RPMI8226 (cell line): ENCODE data around the gene NNMT.
A peak's percentile ranks its signal among the peaks of the same experiment; 100 is the strongest.

Experiments used
- DNase-seq: peaks from one replicate; pipeline ENCODE4 v3.0.0-alpha.2; 2015

NNMT gene

DNA sequence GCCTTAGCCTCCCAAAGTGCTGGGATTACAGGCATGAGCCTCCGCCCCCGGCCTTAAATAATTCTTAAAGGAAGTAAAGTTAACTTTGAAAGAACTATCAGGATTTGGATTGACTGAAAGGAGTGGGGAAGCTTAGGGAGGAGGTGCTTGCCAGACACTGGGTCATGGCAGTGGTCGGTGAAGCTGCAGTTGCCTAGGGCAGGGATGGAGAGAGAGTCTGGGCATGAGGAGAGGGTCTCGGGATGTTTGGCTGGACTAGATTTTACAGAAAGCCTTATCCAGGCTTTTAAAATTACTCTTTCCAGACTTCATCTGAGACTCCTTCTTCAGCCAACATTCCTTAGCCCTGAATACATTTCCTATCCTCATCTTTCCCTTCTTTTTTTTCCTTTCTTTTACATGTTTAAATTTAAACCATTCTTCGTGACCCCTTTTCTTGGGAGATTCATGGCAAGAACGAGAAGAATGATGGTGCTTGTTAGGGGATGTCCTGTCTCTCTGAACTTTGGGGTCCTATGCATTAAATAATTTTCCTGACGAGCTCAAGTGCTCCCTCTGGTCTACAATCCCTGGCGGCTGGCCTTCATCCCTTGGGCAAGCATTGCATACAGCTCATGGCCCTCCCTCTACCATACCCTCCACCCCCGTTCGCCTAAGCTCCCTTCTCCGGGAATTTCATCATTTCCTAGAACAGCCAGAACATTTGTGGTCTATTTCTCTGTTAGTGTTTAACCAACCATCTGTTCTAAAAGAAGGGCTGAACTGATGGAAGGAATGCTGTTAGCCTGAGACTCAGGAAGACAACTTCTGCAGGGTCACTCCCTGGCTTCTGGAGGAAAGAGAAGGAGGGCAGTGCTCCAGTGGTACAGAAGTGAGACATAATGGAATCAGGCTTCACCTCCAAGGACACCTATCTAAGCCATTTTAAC, at the start of gene NNMT:
Gene NNMT, plus strand, starts transcription at position 724 of the 929 bp plus-strand sequence. Its CDS starts 158 bp downstream, at position 882.
- no peak for DNase-seq

DNA sequence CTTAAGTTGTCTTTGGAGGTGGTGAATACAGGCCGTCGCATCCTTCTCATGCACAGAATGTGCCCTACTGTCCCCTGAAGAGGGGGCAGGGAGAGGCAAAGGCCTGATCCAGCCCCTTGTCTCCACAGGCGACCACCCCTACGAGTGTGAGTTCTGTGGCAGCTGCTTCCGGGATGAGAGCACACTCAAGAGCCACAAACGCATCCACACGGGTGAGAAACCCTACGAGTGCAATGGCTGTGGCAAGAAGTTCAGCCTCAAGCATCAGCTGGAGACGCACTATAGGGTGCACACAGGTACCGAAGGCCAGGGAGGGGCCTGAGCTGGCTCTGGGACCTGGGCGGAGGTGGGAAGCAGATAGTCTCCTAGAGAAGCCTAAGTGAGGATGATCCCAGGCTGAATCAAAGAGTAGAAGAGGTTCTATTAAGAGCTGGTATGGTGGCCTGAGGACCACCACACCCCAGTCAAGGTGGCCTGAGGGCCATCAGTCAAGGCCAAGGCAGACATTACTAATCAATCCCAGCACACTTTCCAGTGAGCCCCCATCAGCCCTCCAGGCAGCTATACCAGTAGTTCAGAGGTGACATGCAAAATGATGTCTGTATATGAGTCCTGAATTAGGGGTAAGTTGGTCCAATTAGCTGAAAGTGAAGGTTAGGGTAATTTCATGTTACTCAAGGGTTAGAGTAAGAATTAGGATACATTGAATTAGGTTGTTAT, 49.0 kb upstream of the NNMT start:
- no peak for DNase-seq

DNA sequence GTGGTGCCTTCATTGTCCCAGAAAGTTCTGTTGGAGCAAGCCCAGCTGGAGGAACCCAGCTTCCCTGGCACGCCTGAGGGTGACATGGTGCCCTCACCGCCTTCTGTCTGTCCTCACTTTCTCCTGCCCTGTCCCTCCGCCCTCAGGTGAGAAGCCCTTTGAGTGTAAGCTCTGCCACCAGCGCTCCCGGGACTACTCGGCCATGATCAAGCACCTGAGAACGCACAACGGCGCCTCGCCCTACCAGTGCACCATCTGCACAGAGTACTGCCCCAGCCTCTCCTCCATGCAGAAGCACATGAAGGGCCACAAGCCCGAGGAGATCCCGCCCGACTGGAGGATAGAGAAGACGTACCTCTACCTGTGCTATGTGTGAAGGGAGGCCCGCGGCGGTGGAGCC, 46.0 kb upstream of the NNMT start:
- no peak for DNase-seq

DNA sequence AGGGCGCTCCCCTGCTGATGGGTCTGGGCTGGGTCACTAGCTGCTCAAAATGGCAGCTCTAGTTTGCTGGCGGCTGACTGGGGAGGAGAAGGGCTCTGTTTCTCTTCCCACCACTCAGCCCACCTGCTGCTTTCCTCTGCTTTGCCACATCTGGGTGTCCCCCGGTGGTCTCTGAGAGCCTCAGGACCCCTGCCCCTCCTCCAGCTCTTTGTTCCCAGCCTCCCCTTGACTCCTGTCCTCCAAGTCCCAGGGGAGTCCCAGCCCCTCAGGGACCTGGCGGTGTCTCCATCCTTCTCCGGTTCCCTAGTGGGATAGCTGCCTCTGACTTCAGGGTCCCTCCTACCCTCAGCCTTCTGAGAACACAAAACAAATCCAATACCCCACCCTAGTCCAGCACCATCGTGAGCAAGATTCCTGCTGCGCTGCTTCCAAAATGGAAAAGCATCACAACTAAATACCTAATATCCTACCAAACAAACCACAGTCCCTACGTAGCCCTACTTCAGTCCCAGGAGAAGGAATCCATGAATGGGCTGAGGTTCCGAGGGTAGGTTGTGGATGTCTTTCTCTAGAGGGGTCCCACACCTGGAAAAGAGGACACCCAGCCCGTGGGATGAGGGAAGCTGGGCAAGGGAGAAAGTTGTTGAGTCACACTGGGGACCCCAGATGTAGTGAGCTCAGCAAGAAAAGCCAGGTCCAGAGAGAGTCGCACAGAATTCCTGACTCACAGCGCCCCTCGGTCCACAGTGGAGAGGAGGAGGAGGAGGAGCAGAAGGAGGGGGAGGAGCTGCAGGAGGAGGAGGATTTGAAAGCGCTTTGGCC, 45.0 kb upstream of the NNMT start:
- DNase-seq, result no peak

DNA sequence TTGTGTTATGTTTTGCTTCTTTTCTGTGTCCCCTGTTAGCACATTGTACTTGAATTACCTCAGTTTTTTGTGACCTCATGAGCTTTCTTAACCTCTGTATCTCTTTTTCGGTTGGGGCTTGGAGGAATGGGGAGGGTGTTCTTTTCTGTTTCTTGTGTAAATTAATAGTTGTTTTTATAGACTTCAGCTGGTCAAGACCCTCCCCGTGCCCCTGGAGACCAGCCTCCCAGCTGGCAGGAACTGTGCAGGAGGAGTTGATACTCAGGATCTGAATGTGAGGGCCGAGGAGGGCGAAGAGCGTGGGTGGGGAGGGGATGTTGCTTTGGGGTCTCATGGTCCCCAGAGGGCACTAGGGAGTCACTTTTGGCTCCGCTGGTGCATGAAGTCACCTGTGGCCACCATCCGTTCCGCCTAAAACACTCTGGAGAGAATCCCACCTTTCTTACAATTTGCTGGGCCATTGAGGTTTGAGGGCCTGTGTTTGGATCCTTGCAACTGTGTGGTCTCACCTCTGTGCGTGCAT, 44.3 kb upstream of the NNMT start:
- no peak for DNase-seq

DNA sequence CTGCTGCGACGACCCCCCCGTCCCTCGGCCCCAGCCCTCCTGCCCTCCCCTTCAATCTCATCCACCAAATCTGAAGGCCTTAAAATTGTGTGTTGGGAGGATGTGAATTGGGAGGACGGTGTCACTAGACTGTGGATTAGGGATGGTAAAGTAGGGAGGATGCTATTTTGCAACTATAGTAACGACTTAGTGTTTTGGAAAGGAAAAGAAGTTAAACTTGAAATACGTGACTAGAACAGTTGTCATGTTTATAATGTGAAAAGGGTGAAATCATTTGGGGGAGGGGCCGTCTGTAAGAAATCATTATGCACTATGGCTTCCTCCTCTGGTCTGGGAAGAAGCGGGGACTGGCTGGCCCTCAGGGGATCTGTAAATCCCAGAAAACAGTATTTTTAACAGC, 43.4 kb upstream of the NNMT start:
- no peak for DNase-seq

DNA sequence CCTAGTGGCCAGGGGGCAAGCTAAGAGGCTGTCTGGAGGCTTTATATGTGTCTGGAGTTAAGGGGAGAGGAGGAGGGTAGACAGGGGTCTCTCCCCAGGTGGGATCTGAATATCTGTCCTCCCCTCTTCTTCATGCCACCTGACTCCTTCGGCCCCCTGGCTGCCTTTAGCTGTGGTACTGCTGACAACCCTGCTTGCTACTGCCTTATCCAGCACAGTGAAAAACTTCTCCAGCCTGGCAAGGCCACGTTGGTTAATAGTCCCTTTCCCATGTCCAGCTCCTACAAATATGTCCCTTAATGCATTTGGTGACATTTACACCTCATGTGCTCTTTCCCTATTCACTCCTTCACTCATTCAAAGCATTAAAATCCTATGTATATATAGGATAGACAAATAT, 42.4 kb upstream of the NNMT start:
- no peak for DNase-seq

DNA sequence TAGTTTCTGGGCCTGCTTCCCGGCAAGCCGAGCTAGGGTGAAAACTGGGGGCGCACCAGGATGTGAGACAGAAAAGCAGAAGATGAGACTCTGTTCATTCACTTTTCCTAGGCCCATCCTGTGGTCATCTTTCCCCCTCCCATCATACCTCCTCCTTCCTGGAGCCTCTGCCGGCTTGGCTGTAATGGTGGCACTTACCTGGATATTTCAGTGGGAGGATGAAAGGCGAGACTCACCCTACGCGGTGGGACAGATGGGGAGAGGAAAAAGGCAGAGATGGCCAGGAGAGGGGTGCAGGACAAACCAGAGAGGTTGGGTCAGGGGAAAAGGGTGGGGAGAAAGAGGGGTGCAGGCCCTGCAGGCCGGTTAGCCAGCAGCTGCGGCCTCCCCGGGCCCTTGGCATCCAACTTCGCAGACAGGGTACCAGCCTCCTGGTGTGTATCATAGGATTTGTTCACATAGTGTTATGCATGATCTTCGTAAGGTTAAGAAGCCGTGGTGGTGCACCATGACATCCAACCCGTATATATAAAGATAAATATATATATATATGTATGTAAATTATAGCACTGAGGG, 41.5 kb upstream of the NNMT start:
- no peak for DNase-seq

DNA sequence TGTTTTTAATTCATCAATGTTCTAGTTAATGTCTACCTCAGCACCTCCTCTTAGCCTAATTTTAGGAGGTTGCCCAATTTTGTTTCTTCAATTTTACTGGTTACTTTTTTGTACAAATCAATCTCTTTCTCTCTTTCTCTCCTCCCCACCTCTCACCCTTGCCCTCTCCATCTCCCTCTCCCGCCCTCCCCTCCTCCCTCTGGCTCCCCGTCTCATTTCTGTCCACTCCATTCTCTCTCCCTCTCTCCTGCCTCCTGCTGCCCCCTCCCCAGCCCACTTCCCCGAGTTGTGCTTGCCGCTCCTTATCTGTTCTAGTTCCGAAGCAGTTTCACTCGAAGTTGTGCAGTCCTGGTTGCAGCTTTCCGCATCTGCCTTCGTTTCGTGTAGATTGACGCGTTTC, 40.9 kb upstream of the NNMT start:
- no peak for DNase-seq

DNA sequence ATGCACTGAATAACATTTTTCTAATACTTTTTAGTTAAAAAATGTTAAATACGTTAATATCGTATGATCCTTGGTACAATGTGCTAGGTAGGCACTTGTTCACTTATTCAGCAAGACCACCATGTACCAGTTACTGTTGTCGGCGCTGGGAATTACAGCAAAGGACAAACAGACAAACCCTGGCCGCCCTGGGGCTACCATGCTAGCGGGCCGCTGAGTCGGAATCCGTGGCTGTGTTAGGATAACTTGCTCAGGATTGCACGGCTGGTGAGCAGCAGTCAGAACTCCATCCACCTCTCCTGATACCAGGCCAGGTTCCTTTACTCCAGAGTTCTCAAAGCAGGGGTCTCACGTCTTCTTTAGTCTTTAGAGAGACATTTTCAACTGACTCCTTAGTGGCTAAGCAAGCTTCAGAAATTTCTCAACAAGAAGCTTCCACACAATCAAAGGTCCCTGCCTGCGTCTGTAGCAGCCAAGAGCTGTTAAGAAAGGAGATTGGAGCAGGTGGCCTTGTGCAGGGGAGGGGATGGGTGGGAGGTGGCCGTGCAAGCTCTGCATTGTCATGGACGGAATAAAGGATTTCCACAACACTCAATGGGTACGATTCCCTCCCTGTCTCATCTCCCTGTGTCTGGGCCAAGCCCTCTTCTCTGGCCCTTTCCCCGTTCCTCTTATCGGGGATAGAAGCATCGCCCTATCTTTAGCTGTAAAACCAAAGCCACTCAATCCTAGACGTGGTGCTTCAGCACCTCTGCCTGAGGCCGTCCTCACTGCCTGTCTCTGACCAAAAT, 39.8 kb upstream of the NNMT start:
- DNase-seq, result no peak

DNA sequence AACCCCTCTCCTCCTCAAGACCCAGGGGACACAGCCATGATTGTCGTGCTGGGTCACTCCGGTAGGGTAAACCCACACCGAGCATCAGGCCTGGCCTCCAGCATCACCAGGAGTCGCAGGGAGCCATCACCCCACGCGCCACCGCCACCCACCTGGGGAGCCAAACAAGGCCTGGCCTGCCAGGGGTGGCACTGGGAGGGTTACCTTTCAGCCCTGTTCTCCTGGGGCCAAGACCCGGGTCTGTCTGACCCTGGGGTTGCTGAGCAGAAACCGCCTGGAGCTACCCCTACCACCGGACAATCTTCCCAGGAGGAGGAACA, 39.3 kb upstream of the NNMT start:
- no peak for DNase-seq

DNA sequence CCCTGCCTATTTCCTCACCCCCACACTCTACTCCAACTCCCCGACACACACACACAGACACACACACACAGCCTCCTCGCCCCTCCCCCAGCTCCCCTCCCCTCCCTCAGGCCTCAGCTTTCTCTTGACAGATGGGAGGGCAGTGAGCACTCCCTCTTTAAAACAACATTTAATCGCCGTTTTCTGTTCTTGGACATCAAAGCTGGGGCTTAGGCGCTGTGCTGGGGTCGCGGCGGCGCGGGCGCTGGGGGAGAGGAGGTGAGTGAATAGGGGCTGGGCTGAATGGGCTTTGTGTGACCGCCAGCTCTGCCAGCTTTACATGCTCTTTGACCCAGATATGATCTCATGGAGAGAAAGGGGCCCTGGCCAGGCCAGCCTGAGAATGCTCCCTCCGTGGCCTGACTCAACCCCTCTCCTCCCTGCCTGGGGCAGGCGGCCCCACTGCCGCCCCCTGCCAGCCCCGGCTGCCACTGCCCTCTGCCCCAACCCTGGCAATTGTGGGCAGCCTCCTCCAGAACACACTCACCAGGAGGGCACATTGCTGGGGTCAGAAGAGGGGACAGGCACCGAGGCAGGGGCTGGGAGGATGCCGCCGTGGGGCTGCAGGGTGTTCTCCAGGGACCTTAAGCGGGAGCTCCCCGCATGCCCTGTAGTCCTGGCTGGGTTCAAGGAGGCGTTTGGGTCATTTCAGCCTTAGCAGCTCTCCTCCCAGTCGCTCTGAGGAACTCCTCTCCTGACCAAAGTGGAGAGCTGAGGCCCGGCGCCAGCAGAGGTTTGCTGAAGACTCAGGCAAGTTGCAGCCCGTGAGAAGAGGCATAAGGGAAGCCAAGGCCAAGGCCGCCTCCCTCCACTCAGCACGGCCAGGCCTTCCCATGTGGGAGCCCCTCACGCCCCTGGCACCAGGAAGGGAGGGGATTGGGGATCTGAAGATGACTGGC, 38.3 kb upstream of the NNMT start:
- no peak for DNase-seq

DNA sequence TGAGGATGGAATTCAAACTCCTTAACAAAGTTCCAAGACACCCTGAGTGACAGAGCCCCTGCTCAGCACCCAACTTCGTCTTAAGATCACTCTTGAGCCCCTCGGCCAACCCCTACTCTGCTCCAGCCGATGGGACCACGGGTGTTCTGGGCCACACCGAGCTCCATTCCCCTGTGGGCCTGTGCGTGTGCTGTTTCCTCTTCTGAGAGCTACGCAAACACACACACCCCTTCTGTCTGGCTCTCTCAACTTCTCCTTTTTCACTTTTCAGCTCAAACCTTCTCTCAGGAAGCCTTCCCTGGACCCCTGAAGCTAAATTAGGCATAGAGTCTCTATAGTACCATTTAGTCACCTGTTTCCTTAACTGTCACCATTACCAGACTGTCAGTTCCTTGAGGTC, 37.5 kb upstream of the NNMT start:
- no peak for DNase-seq

DNA sequence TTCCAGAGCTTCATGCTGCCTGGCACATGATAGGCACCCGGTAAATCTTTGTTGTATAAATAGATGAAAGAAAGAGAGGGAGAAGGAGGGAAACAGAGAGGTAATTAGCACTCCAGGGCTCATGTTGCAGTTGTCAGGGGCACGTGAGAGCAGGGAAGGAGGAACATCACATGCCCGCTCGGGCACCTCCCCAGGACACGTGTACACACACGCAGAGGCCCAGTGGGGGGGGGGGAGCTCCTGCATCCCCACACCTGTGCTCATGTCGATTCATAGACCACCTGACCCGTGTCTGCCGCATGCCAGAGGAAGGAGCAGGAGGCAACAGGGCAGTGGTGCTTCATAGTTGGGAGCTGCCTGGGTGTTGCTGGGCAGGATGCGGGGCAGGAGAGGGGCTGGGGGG, 37.1 kb upstream of the NNMT start:
- no peak for DNase-seq

DNA sequence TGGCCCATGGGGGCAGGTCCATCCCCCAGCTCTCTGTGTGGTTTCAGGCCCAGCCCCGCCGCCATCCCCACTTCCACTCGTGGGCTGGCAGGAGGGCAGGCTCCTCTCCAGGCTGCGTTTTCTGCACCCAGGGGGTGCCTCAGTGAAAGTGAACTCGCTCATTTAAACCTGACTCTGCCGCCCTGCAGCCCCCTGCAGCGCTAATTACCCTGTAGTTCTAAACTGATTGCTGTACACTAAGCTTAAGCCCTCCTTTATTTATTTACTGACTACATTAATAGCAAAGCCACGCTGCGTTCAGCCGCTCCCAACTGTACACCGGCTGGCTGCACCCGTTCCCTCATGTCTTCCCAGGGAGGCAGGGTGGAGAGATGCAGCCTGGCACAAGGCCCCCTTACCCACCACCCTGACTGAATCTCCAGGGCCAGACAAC, 36.6 kb upstream of the NNMT start:
- DNase-seq, result no peak

DNA sequence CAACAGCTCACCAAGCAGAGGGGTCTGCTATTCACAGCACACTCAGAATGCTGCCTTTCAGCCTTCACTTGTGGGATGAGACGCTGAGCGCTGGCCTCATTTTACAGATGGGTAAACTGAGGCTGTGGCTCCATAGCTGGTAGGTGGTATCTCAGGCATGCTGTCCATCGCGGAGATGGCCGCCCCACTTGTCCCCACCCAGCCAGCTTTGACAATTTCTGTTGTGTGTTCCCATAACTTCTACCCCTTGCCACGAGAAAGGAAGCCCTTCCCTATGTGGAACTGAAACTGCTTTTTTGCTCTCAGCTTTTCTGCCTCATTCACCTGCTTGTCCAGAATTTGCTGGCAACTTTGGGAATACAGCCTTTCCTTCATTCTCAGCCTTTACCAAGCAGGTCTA, 36.1 kb upstream of the NNMT start:
- no peak for DNase-seq

DNA sequence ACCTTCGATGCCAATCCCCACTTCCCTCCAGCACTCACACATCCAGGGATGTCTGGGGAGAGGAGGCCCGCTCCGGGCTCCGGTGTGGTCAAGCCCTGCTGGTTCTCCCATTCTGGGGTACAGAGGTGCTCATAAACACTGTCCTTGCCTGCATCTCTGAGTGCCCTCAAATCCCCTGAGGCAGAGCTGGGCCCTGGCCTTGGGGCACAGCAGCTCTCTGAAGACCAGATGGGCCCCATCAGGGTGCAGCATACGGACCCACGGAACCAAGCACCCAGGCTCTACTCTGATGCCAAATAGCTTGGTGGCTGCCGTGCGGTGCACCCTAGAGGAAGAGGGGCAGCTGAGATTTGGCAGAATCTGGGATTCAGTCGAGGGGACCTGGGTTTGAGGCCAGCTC, 35.7 kb upstream of the NNMT start:
- DNase-seq, result no peak

DNA sequence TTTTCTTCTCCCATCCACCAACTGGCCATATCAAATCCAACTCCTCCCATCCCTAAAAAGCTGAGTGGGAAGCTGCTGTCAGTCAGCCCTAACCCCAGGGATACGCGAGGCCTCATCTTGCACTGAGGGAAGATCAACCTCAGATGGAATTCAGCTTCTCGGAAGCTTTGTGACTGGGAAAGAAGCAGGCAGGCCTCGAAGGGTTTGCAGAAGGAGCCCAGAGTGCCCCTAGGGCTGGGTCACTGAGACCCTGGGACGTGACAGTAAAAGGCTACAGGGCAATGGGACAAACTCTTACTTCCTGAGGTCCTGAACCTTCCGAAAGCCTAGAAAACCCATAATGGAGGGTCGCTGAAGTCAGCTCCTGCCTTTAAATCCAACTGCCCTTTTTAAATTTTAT, 34.4 kb upstream of the NNMT start:
- no peak for DNase-seq

DNA sequence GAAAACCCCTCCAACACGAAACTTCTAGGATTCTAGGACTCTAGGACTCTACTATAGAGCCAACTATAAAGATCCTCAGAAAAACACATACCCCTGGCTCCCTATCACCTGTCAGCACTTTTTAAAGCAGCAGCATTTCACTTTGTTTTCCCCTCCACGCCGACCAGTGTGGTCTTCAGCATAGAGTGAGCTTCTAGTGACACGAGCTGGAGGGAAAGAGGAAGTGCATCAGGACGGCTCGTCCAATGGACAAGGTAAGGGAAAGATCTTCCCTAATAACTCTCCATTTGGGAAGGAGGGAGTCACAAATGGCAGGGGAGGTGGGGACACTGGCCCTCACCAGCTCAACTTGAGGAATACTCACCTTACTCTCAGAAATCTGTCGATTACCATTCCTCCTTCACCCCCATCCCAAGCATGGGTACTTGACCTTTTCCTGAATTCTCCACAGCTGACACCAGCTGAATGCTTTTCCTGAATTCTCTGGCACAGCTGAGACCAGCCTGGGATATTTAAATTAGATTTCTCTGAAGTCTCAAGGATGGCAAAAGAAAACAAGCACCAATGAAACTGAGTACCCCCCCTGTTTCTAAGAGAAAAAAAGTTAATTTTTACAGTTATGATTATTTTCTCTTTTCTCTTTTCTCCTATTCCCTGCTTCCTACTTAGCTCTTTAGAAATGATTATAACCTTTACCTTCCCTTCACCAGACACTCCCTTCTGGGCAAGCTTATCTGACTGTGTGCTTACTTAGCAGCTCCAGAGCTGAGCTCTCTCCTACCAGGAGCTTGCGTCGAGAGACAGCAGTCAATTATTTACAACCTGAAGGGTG, 33.3 kb upstream of the NNMT start:
- DNase-seq, result peak; percentile 31
